GM19035 (cell line): Measurements from ENCODE around the gene PCYOX1L.
A peak's percentile ranks its signal among the peaks of the same experiment; 100 is the strongest.

Experiments
- ATAC-seq: cut with Tn5 transposase; IDR thresholded peaks from one replicate; pipeline ENCODE4 v1.9.1; 2021; ENCODE audit not compliant: unreplicated experiment

PCYOX1L gene

DNA sequence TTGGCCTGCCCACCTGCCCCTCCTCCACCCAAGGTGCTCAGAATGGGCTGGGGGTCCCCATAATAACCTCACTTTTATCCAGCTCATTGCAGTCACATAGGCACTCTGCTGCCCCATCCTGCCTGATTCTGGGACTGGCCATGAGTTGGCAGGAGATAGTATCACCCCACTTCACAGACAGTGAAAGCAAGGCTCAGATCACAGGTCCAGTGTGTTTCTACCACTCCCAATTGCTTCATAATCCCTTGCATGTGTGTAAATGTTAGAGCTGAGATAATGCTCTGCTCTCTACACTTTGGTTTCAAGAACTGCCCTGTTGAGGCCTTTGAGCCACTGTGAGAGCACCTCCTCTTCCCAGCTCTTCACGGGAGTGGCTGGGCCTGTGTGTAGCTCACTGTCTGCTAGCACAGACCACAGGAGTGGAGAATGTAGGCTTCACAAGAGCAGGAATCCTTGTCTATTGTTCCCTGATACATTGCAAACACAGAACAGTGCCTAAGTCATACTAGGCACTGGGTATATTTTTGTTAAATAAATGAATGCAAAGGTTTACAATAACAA, 8.4 kb downstream of the PCYOX1L start:
- ATAC-seq: no peak

DNA sequence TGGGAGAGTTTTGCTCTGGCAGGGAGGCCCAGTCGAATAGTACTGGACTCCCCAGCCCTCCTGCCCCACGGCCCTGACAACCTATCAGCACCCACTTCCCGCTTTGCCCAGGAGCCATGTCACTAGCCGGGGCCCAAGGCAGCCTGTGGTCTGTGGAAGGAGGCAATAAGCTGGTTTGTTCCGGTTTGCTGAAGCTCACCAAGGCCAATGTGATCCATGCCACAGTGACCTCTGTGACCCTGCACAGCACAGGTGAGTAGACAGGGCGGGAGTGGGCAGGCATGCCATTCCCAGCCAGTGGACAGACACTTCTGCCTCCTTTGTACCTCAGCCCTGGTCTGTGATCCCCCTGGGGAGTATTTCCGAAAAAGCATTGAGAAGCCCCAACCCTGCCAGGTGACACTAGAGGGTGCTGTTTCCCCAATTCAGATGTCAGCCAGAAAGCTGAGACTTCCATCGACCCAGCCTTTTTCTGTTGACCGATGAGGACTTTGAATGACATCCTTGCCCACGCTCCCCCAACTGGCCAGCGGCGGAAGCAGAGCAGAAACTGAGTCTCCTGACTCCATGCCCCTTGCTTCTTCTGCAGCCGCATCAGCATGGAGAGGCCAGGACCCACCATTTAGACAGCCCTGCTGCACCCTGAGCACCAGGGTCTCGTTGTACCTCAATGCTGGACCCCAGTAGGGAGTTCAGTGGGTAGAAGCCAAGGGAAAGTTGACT, 9.6 kb downstream of the PCYOX1L start:
- ATAC-seq: peak; percentile 80

DNA sequence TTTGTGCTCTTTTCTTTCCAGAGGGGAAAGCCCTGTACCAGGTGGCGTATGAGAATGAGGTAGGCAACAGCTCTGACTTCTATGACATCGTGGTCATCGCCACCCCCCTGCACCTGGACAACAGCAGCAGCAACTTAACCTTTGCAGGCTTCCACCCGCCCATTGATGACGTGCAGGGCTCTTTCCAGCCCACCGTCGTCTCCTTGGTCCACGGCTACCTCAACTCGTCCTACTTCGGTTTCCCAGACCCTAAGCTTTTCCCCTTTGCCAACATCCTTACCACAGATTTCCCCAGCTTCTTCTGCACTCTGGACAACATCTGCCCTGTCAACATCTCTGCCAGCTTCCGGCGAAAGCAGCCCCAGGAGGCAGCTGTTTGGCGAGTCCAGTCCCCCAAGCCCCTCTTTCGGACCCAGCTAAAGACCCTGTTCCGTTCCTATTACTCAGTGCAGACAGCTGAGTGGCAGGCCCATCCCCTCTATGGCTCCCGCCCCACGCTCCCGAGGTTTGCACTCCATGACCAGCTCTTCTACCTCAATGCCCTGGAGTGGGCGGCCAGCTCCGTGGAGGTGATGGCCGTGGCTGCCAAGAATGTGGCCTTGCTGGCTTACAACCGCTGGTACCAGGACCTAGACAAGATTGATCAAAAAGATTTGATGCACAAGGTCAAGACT, 10.3 kb downstream of the PCYOX1L start:
- ATAC-seq: no peak

DNA sequence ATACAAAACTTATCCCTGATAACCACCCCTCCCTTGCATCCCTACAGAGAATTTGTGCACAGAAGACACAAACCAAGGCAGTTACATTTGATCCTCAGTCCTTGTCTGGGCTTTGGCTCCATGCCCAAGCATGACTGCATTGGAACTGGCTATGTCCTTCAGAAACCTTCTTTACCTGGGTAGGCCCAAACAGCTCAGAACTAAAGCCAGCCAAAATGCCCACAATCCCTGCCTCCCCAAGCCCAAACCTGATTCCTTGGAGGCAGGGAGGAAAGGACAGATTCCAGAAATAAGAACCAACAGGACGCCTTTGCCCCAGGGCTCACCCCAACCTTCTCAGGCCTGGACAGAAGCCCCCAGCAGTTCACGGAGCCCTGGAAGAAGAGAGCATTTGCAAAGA, 13.0 kb downstream of the PCYOX1L start:
- ATAC-seq: no peak

DNA sequence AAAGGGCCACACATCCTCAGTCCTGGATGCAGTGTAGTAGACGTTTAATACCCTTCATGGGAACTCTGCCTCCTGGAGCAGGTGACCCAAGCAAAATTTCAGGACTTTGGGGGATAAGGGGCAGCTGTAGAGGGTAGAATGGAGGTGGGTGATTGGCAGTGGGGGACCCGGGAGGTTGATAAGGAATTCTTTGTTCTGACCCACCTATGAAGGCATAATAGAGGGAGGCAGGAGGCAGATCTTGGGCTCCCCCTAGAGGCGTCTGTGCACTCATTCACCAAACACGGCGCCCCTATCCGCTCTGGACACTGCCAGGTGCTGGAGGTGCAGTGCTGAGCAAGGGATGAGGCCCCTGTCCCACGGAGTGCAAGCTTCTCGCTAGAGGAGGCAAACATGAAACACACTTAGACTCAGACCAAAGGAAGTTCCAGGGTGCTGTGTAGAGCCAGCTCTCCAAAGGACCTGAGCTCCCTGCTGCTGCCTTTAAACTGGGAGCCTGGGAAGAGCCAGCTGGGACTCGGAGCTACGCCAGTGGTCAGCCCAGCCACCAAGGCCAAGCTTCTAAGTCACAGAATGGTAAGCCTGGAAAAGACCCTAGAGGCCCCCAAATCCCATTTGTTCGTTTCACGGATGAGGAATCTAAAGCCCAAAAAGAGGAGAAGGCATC, 13.6 kb downstream of the PCYOX1L start:
- peak; percentile 82 for ATAC-seq

DNA sequence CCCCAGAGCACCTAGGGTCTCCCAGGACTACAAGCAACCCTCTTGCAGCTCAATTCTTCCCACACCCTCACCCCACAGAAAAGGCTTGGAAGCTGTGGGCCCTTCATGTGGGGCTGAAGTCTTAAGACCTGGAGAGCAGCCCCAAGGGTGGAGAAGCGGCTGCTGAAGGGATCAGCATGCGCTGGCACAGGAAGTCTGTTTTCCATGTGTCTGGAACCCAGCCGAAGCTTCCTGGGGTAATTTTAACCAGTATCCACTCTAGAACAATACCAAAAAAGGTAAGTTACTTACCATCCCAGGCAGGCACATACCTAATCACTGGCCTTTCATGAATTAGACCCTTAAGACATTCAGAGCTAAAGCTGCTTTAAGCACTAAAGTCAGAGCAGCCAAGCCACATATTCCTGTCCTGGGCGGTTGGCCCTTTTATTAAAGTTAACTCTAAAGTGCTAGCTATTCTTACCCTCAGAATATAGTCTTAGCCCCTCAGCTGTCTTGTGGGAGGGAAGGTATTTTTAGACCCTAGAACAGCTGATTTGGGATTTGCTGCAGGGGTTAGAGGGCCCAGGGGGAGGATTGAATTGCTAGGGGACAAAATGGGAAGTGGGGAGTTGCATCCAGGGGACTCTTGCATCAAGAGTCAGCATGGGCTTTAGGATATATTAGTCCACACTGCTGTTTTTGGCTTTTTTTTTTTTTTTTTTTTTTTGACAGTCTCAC, 14.4 kb downstream of the PCYOX1L start:
- no peak for ATAC-seq

DNA sequence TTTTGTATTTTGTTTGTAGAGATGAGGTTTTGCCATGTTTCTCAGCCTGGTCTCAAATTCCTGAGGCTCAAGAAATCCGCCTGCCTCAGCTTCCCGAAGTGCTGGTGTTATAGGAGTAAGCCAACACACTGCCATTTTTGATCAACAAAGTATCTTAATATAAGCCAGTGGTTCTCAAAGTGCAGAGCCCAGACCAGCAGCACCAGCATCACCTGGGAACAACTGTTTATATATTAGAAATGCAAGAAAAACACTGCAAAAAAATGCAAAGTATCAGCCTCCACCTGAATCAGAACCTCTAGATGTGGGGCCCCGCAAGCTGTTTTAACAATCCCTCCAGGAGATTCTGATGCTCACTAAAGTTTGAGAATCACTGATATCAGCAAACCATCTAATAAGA, 15.1 kb downstream of the PCYOX1L start:
- no peak for ATAC-seq

DNA sequence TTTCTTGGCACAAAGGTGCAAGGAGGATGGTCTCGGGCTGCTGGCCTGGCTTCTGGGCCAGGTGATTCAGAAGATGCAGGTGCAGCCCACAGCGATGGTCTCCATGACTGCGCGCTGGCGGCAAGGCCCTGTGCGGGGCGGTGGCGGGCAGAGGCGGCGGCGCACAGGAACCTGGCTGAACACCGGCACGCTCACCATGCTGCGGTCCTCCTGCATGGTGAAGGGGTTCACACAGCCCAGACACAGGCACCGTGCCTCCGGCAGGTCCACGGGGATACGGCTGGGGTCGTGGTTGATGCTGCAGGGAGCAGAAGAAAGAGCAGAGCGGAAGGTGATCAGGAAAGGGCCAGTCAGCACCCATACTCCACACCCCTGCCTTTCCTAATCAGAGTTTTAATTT, 16.5 kb downstream of the PCYOX1L start:
- no peak for ATAC-seq

DNA sequence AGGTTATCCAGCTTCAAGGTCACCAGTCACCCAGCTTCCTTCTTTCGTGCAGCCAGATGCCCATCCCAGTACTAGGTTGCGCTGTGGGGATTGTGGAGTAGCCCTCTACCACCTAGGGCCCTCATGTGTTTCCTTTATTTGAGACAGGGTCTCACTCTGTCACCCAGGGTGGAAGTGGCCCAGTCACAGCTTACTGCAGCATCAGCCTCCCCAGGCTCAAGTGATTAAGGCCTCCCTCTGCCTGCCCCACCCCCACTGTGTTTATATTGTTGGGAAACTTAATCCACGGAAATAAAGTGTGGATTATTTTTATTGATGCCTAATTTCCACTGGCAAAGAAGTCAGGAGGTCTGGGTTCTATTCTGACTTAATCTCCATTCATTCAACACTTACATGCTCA, 17.0 kb downstream of the PCYOX1L start:
- ATAC-seq: no peak

DNA sequence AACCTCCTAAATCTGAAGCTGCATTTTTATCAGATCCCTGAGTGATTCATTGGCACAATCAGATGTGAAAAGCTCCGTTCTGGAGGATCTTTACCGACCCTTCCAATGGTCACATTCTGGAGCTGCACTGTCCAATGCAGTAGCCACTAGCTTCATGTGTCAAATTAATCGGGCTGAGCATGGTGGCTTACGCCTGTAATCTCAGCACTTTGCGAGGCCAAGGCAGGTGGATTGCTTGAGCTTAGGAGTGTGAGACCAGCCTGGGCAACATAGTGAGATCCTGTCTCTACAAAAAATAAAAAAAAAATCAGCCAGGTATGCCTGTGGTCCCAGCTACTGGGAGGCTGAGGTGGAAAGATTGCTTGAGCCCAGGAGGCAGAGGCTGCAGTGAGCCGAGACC, 17.6 kb downstream of the PCYOX1L start:
- no peak for ATAC-seq

DNA sequence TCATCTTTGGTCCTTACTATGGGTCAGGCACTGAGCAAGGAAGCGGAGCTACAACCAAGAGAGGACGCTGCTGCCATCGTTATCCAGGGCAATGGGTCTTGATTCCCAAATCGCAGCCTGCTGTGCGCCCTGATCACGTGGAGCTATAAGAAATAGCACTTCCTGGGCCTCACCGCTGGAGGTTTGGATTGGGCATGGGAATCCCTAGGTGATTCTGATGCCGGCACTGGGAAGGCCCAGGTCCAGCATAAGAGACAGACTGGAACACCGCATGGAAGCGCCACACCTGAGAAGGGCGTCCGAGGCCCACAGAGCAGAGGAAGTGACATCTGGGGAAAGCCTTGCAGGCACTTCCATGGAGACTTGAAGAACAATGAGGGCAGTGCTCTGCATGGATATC, 18.3 kb downstream of the PCYOX1L start:
- ATAC-seq: no peak

DNA sequence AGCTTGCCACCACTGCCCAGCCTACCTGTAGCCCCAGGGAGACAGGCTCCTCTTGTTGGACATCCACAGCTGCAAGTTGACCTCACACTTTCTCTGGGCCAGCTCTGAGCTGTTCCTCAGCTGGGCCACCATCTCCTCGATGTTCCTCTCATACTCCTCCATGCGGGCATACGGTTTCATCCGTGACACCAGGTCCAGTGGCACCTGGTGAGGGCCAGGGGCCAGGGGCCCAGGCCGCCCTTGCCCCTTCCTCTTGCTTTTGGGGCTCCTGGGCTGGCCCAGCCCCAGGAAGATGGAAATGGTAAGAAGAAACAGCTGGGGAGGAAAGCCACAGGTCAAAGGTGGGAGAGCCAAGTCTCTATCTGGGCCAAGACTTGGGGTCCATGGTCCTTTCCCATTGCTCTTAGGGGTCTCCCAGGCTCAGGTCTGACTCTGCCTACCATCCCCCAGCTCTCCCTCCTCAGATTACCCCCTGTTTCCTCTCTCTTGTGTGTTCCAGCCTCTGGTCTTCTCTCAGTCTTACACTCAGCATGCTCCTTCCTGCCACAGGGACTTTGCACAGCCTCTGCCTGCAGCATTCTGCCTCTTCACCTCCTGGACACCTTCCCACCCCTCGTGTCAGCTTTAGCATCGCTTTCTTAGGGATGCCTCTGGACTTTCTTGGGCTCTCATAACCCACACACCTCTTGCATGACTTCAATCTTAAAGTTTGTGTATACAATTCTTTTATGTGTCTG, 19.0 kb downstream of the PCYOX1L start:
- no peak for ATAC-seq

DNA sequence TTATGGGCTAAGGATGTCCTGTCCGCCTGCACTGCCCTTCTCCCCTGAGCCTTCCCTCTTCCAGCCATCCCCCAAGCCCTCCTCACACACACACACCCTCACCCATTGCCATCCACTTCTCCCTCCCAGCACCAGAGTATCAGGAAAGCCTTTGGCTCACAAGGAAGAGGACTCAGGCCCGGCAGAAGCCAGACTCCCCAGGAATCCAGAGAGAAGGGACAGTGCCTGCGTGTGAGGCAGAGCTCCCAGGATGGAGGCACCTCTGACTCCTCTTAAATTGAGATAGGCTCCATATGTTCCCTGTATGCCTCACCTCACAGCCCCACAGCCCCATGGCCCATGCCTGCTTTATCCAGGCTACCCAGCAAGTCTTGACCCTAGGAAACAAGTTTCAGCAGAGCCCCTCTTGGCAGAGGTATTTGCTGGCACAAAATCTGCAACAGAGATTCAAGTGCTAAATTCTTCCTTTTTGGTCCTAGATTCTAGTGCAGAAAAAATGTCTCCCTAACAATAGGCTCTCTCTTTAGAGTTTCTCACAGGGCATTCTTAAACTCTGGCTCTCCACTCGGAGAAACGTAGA, 20.5 kb downstream of the PCYOX1L start:
- no peak for ATAC-seq

DNA sequence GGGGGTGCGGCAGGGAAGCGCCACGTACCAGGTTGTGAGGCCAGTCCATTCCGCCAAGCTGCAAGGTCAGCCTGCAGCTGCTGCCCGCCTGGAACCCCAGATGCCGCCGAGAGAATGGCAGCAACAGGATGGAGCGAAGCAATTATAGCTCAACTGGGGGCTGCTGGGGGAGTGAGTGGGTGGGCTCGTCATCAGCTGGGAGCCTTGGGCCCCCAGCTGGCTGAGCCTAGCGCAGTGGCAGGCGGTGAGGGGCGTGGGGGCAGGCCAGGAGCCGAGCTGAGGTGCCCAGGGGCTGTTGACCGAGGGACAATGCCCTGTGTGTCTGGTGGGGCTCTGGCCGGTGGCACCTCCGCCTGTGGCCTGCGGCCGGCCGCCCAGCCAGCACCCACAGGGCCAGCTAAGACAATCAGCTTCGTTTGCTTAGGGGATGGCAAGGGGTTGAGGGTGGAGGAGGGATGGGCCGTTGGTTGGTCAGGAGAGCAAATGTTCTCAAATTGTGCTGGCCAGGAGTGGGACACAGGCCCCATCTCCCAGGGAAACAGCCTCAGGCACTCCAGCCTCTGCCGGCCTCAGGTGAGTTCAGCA, 21.4 kb downstream of the PCYOX1L start, which contains the start of gene IL17B:
Gene IL17B, minus strand, starts transcription at position 116 of the 585 bp plus-strand sequence. Its CDS starts 67 bp downstream, at position 49.
- no peak for ATAC-seq

DNA sequence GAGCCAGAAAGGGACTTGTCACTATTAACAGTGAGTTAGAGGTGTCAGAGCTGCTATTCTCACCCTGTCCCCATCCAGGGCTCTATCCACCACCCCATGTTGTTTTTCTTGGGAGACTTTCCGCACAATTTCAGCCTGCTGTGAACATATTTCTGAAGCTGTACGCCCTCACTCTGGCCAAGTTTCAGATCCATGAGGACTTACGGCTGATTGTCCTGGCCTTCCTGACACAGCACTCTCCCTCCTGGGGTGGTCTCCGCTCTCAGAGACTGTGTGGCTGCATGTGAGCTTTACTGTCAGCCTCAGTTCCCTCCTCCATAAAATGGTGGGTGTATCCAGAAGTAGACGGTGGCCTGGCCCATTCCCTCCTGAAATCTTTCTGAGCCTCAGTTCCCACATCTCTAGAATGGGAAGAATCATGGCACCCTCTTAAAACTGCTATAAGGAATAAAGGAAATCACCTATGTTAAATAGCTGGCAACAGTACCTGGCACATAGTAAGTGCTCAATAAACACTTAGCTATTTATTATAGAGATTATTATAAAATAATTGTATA, 22.1 kb downstream of the PCYOX1L start:
- ATAC-seq: no peak

DNA sequence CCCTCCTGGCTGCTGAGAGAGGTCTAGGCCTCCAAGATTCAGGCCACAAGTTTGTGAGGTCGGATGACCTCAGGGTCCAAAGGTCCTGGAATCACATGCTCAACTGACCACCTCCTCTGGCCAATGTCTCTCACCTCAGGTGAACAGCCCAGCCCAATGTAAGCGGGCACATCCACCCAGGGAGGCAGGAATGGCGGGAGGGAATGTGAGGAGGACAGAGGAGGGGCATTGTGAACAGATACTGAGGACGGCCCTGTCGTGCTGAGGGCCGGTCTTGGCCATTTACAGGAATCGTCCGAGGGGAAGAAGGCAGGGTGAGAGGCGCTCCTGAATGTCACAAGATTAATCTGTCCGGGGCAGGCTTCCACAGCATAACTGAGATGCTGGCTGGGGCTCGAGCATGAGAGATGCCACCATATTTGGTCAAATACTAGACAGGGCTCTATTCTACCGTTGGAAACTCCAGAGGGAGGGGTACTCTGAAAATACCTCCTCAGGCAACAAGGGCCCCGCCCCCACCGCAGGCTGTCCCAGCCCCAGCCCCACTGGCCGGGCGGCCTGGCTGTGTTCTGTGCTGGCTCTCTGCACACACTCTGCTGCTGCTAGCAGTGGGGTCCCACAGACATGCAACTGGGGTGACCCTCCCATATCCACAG, 22.7 kb downstream of the PCYOX1L start:
- no peak for ATAC-seq

DNA sequence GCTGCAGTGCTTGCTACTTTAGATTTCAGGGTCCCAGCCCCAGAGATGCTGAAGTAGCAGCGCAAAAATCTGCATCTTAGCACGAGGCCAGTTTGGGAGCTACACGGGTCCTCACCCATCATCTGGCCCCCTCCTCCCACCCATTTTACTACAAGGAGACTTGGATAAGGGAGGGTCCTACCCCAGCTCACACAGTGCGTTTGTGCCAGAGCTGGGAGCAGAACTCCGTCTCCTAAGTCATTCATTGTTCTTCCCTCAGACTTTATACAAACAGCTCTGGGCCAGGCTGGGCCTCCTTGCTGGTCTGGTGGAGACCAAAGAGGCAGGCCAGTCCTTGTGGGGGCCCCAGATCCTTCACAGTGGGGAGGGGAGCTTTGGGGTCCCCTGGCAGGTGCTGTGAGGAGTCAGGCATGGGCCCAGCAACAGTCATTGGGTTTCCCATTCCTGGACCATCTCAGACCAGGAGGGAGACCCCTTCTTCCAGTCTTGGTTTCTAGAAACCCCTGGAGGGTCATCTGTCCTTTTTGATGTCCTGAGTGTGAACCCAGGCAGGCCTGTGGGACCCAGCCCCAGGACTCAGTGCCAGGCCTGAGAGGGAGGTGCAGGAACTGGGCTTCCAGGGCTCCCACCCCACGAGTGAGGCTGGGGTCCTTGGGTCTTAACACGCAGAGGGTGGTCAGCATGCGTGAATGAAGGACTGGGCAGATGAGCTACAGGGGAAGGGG, 23.6 kb downstream of the PCYOX1L start:
- no peak for ATAC-seq

DNA sequence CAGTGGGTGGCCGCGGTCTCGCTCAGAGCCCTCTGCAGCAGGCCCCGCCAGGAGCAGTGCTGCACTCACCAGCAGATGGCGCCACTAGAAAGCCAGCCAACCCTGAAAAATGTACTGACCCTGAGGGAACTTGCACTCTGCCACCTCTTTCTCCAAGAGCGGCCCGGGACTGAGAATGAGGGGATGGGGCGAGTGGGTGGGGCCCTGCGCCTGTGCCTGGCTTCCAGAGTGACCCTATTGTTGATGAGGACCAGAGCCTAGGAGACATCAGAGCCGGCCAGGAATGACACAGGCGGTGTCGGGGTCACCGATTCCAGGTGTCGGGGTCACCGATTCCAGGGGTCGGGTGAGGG, 24.1 kb downstream of the PCYOX1L start:
- ATAC-seq: peak; percentile 82
